ENCODE data around the gene REV1.
A peak's percentile ranks its signal among the peaks of the same experiment; 100 is the strongest.
"Not testable (repeated sequence)": the region's sequence is repeated elsewhere in the genome, so short reads cannot be mapped to it uniquely, and the experiment has no call there.

REV1 gene

GRCh38 chr2:99403524-99403923, 86.3 kb downstream of the REV1 start:
- DNase-seq (ENCODE audit: low read depth in 2 of 2), result no peak

GRCh38 chr2:99403084-99403483, 86.7 kb downstream of the REV1 start:
- no peak for DNase-seq (ENCODE audit: low read depth in 2 of 2)

GRCh38 chr2:99401841-99402240, 88.0 kb downstream of the REV1 start:
- DNase-seq (ENCODE audit: low read depth in 2 of 2), result no peak

GRCh38 chr2:99399795-99400194, 90.0 kb downstream of the REV1 start:
- no peak for DNase-seq (ENCODE audit: low read depth in 2 of 2)

- no peak for DNase-seq (ENCODE audit: low read depth in 2 of 2)
Observed at GRCh38 chr2:99399063-99399462, 90.8 kb downstream of the REV1 start.

GRCh38 chr2:99398303-99398702, 91.5 kb downstream of the REV1 start:
- no peak for DNase-seq (ENCODE audit: low read depth in 2 of 2)

GRCh38 chr2:99397266-99397920, 92.4 kb downstream of the REV1 start:
- DNase-seq (ENCODE audit: low read depth in 2 of 2), result no peak

GRCh38 chr2:99395589-99396130, 94.2 kb downstream of the REV1 start:
- no peak for DNase-seq (ENCODE audit: low read depth in 2 of 2)

GRCh38 chr2:99389946-99390345, 99.9 kb downstream of the REV1 start:
- no peak for DNase-seq (ENCODE audit: low read depth in 2 of 2)

- DNase-seq (ENCODE audit: low read depth in 2 of 2), result peak; percentile 14
Observed at GRCh38 chr2:99389371-99389770, 100.4 kb downstream of the REV1 start.

GRCh38 chr2:99388892-99389291, 100.9 kb downstream of the REV1 start:
- DNase-seq (ENCODE audit: low read depth in 2 of 2), result no peak

GRCh38 chr2:99386011-99386410, 103.8 kb downstream of the REV1 start:
- no peak for DNase-seq (ENCODE audit: low read depth in 2 of 2)

- no peak for DNase-seq (ENCODE audit: low read depth in 2 of 2)
Observed at GRCh38 chr2:99382143-99382542, 107.7 kb downstream of the REV1 start.

- DNase-seq (ENCODE audit: low read depth in 2 of 2), result no peak
Observed at GRCh38 chr2:99380376-99381010, 109.3 kb downstream of the REV1 start.

GRCh38 chr2:99377879-99378278, 111.9 kb downstream of the REV1 start:
- DNase-seq (ENCODE audit: low read depth in 2 of 2), result no peak

- DNase-seq (ENCODE audit: low read depth in 2 of 2), result no peak
Observed at GRCh38 chr2:99376254-99376864, 113.5 kb downstream of the REV1 start.

- no peak for DNase-seq (ENCODE audit: low read depth in 2 of 2)
Observed at GRCh38 chr2:99374747-99375146, 115.1 kb downstream of the REV1 start.

GRCh38 chr2:99373144-99373543, 116.7 kb downstream of the REV1 start:
- no peak for DNase-seq (ENCODE audit: low read depth in 2 of 2)

- not testable (repeated sequence) for DNase-seq (ENCODE audit: low read depth in 2 of 2)
Observed at GRCh38 chr2:99368854-99369253, 121.0 kb downstream of the REV1 start.

GRCh38 chr2:99365661-99366060, 124.2 kb downstream of the REV1 start:
- DNase-seq (ENCODE audit: low read depth in 2 of 2), result no peak

GRCh38 chr2:99356853-99357252, 133.0 kb downstream of the REV1 start:
- no peak for DNase-seq (ENCODE audit: low read depth in 2 of 2)

GRCh38 chr2:99354825-99355224, 135.0 kb downstream of the REV1 start:
- DNase-seq (ENCODE audit: low read depth in 2 of 2), result not testable (repeated sequence)

GRCh38 chr2:99354070-99354469, 135.7 kb downstream of the REV1 start:
- DNase-seq (ENCODE audit: low read depth in 2 of 2), result peak; percentile 32 to 53

All from fibroblast of skin of left quadriceps (primary cell).